Measurements from ENCODE around the gene TMEM121B.

GRCh38 chr22:17101475-17102296, 19.5 kb downstream of the TMEM121B start:
- TF ChIP-seq CTCF (IDR thresholded peaks at IDR 0.05) (no peak), POLR2A (IDR thresholded peaks at IDR 0.05) (no peak)
